GM19351 (cell line): ENCODE data around the gene ADGRG1.
"Not testable (repeated sequence)": the region's sequence is repeated elsewhere in the genome, so short reads cannot be mapped to it uniquely, and the experiment has no call there.

Source experiments
- ATAC-seq: cut with Tn5 transposase; IDR thresholded peaks from one replicate; pipeline ENCODE4 v1.9.1; 2021; ENCODE audit warnings: mild to moderate bottlenecking, moderate library complexity; ENCODE audit not compliant: unreplicated experiment

ADGRG1 gene

GRCh38 chr16:57663917-57664661 is 35.7 kb downstream of the ADGRG1 start:
- ATAC-seq = no peak

- no peak for ATAC-seq
Observed at GRCh38 chr16:57664662-57665025, 36.2 kb downstream of the ADGRG1 start.

- no peak for ATAC-seq
Observed at GRCh38 chr16:57665541-57665940, 37.1 kb downstream of the ADGRG1 start.

GRCh38 chr16:57666353-57667047 is 38.1 kb downstream of the ADGRG1 start:
- no peak for ATAC-seq

- ATAC-seq = no peak
Observed at GRCh38 chr16:57667048-57667525, 38.7 kb downstream of the ADGRG1 start.

- no peak for ATAC-seq
Observed at GRCh38 chr16:57667526-57668262, 39.3 kb downstream of the ADGRG1 start.

DNA sequence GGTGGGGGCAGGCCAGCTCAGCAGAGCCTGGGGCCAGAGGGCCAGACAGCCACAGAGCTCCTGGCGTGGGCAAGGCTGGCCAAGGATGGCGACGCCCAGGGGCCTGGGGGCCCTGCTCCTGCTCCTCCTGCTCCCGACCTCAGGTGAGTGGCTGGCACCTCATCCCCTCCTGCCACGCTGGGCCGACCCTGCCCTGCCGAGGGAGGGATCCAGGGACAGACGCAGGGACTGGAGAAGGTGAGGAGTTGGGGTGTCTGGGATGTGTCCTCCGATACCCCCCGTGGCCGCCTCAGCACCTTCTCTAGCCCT is 39.8 kb downstream of the ADGRG1 start, which contains the start of gene ADGRG3:
ADGRG3 (plus strand) TSS at position 44 of the 309 bp plus-strand sequence; CDS start at position 86, 42 bp downstream.
- no peak for ATAC-seq

DNA sequence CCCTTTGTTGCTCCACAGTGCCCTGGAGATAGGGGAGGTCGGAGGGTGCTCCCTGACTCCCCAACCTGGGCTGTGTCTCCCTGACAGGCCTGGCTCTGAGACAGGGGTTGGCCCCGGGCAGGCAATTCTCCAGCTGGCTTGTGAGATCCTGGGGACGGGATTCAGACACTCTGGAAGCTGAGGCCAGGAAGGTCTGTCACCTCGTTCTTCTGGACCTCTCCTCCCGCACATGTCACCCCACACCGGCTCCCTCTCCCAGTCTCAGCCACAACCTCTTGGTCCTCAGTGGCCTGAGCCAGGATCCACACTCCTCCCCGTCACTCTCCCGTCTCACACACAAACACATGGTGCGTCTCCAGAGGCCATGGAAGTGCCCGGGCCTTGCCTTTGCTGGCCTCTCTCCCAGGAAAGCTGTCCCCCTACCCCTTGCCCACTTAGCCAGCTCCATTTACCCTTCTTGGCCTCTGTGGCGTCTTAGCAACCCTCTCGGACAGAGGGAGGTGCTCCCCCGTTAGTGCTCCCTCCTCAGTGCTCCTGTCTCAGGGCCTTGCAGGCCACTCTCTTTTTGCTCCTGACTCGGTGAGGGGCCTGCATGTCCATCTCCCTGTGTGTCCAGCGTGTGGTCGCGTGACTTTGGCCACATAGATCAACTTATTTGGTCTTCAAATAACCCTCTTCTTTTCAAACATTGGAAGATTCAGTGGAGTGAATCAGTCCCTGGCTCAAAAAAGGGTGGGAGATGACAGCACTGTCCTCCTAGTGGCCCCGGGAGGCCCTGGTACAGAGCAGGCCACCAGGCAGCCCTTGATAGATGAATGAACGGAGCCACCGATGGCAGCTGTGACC is 40.4 kb downstream of the ADGRG1 start:
- no peak for ATAC-seq

DNA sequence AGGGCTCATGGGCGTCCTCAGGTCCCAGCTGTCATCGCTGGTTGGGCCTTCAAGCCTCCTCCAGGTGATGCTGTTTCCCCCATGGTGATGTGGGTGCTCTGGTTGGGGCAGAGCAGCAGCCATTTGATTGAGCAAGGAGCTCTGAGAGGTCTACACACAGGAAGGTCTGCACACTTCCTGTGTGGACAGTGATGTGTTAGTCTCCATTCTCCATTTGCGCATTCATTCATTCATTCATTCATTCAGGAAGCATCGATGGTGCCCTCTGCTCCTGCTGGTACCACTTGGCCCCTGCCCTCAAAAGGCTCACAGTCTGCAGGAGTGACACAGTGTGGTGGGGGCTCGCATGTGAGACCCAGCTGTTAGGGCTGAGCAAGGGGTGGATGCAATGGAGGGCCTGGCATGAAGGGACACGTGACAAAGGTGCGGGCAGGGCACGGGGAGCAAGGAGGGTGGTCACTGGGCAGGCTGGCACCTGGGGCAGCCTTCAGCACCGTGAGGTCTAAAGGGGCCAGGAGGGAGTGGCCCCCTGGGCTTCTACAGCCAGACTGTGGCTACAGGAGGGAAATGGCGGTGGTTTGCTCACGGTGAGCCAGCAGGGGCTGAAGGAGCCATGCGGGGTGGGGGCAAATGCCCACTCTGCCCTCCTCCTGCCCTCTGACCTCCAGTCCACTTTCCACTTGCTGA is 41.2 kb downstream of the ADGRG1 start:
- ATAC-seq = no peak

- ATAC-seq = no peak
Observed at GRCh38 chr16:57670196-57670595, 41.8 kb downstream of the ADGRG1 start.

- not testable (repeated sequence) for ATAC-seq
Observed at GRCh38 chr16:57671451-57671850, 43.0 kb downstream of the ADGRG1 start.

DNA sequence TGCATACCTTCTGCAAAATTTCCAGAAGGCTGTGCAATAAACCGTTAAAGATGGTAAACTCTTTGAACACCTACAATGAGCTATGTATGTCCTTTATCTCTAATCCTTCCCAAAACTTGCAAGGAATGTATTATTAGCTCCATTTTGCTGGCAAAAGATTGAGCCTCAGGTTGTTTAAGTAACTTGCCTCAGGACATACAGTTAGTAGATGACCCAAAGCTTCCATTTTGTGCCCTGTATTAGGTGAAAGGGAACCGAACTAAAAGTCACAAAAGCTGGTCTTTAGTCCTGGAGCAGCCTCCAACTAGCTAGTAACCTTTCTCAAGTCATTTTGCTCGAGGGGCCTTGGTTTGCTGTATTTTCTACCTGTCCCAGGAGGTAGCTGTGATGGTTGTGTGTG is 44.0 kb downstream of the ADGRG1 start:
- ATAC-seq = no peak

DNA sequence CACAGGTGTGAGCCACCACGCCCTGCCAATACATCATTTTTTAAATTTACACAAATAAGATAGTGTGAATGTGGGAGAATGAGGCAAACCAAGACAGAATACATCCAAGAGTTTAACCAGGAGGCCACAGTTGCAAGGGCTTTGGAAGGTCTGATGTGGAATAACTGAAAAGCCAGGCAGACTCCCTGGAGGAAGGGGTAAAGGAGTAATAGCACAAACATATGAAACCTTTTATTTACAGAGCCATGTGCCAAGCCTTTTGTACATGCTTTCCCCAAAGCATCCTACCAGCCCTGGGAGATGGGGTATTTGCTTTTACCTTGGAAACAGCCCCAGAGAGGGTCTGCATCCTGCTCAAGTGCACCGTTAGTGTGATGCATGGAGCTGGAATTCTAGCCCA is 44.4 kb downstream of the ADGRG1 start:
- no peak for ATAC-seq

GRCh38 chr16:57675741-57676551 is 47.5 kb downstream of the ADGRG1 start:
- ATAC-seq = no peak

GRCh38 chr16:57676553-57677085 is 48.2 kb downstream of the ADGRG1 start:
- ATAC-seq = no peak

DNA sequence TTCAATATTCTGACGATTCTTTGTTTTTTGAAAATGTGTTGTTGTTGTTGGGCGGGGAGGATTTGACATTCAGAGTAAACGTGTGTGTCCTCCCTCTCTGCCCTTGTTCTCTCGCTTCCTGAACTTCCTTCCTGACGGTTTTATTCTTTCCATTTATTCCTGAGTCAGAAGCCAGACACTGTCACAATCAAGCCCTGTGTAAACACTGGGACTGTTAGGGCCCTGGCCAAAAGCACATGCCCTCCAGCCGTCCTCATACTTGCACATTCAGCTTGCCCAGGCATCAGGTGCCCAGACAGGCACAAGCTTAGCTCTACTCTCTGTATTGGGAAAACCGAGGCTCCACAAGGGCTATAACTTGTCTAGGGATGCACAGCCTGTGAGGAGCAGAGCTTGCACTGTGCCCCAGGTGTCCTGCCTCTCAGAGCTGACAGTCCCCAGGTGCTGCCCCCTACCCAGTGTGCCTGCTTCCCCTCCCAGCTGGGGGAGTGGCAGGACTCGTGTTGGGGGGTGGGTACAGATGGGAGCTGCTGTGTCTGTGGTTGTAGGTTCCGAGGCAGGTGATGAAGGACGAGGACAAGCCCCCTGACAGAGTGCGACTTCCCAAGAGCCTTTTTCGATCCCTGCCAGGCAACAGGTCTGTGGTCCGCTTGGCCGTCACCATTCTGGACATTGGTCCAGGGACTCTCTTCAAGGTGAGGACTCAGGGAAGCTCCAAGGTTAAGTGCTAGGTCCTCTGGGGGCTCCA is 49.4 kb downstream of the ADGRG1 start:
- no peak for ATAC-seq

- ATAC-seq = no peak
Observed at GRCh38 chr16:57679016-57679415, 50.6 kb downstream of the ADGRG1 start.

- no peak for ATAC-seq
Observed at GRCh38 chr16:57679767-57680482, 51.5 kb downstream of the ADGRG1 start.
